Panc1 (cell line): ENCODE data around the gene CCL16. TPM values are rescaled to one million over a fixed set of nuclear protein-coding genes. Genes with fewer than 3 reads are reported as not detected.
"Not testable (repeated sequence)": the region's sequence is repeated elsewhere in the genome, so short reads cannot be mapped to it uniquely, and the experiment has no call there.

Experiments
- ATAC-seq: fragments of 200-7000 bp; cut with Tn5 transposase; 2 replicates; pipeline ENCODE4 v1.9.1; 2020; ENCODE audit warnings: mild to moderate bottlenecking, moderate library complexity
- BruUV-seq: library from RNA; stranded (reverse); fragments of 400-500 nt; replicated peaks from 2 replicates; lab custom pipeline; 2021; lab: Mats Ljungman, UMichigan
- CTCF ChIA-PET: fragments of 300-600 bp; sonication (Branson Sonifier 250); formaldehyde crosslinking; loops from one replicate; lab custom pipeline; 2022; ENCODE audit warnings: antibody characterized with exemption; lab: Charles Lee
- POLR2A ChIA-PET: fragments of 300-600 bp; sonication (Branson Sonifier 250); formaldehyde crosslinking; loops from one replicate; lab custom pipeline; 2022; ENCODE audit warnings: antibody characterized with exemption; lab: Charles Lee
- DNase-seq: peaks from one replicate; pipeline ENCODE4 v3.0.0-alpha.2; 2010; ENCODE audit warnings: low read depth, low spot score
- H3K27ac ChIP-seq: 2 replicates; pipeline ENCODE4 v1.5.1; 2011; ENCODE audit warnings: mild to moderate bottlenecking, low read length, inconsistent platforms
- H3K27me3 ChIP-seq: fragments of 200-500 bp; sonication (Bioruptor generic); 2 replicates; pipeline ENCODE4 v1.6.0; 2014; ENCODE audit warnings: low read length, inconsistent platforms; ENCODE audit not compliant: control insufficient read depth, insufficient read depth
- H3K36me3 ChIP-seq: fragments of 200-500 bp; sonication (Bioruptor generic); 2 replicates; pipeline ENCODE4 v1.5.1; 2014; ENCODE audit warnings: inconsistent platforms, mild to moderate bottlenecking, low read length, moderate library complexity; ENCODE audit not compliant: control insufficient read depth, insufficient read depth
- H3K4me1 ChIP-seq: 2 replicates; pipeline ENCODE4 v1.5.1; 2011; ENCODE audit warnings: inconsistent platforms, mild to moderate bottlenecking, low read length, moderate library complexity; ENCODE audit not compliant: control insufficient read depth, insufficient read depth
- H3K4me3 ChIP-seq, 2 experiments: 2 replicates each; pipeline ENCODE4 v1.5.1; 2011 to 2012; ENCODE audit warnings: low read depth in 2 of 2, low read length in 2 of 2, mild to moderate bottlenecking in 2 of 2, inconsistent platforms in 1 of 2, moderate library complexity in 1 of 2
- H3K9me3 ChIP-seq: fragments of 200-500 bp; sonication (Bioruptor generic); 2 replicates; pipeline ENCODE4 v1.5.1; 2014; ENCODE audit warnings: low read depth, mild to moderate bottlenecking, inconsistent platforms, low read length, moderate library complexity; ENCODE audit not compliant: control insufficient read depth, insufficient read depth
- POLR2AphosphoS5 ChIP-seq: IDR thresholded peaks from 2 replicates; pipeline ENCODE4 v1.6.1; 2012; ENCODE audit warnings: mild to moderate bottlenecking, low read depth, low read length, moderate library complexity
- SIN3A ChIP-seq: IDR thresholded peaks from 2 replicates; pipeline ENCODE4 v1.6.1; 2012; ENCODE audit warnings: low read depth, mild to moderate bottlenecking, low read length, moderate library complexity, borderline replicate concordance; ENCODE audit not compliant: insufficient read depth
- TCF7L2 ChIP-seq: IDR thresholded peaks from 2 replicates; pipeline ENCODE4 v1.6.1; 2011; ENCODE audit warnings: mild to moderate bottlenecking, low read depth, low read length, inconsistent platforms
- in situ Hi-C: cut with HindIII; loops from 2 replicates; pipeline ENCODE4 v1.10.0; 2016; ENCODE audit warnings: low sequenced_read_pairs, low pct_unique_long_range_greater_than_20kb
- intact Hi-C: fragments of 100-400 bp; cut with micrococcal nuclease; formaldehyde crosslinking; loops from one replicate; pipeline ENCODE4 v1.10.0; 2022; ENCODE audit not compliant: unreplicated experiment
- total RNA-seq: library from RNA; stranded (reverse); gene quantifications from one replicate; pipeline ENCODE4 v1.2.1, GENCODE V29; 2021; ENCODE audit not compliant: unreplicated experiment
- TF ChIP-seq, protein P1 (sequence below), 2 experiments: IDR thresholded peaks; 2 replicates each; pipeline ENCODE4 v1.6.1; 2011 to 2012; ENCODE audit warnings: low read depth in 2 of 2, control low read depth in 1 of 2, low read length in 1 of 2, mild to moderate bottlenecking in 1 of 2, moderate library complexity in 1 of 2; ENCODE audit not compliant: insufficient read depth in 1 of 2
- TF ChIP-seq, protein P2 (sequence below): fragments of 450-650 bp; IDR thresholded peaks from 2 replicates; pipeline ENCODE4 v1.5.1; 2017; ENCODE audit warnings: mild to moderate bottlenecking

Gene CCL16
- total RNA-seq, 1 experiment from 2014 or later: not detected

DNA sequence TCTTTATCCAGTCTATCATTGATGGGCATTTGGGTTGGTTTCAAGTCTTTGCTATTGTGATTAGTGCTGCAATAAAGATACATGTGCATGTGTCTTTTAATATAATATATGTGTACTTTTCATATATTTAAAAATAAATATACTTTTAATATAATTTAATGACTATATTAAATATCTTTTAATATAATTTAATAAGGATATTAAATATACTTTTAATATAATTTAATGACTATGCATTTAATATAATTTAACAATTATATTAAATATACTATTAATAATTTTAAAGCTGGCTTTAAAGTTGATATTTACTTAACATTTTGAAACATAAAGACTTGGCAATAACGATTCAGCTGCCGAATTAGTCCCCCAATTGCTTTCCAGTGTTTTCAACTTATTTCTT is 35.3 kb upstream of the CCL16 start:
- DNase-seq: no peak
- TF ChIP-seq TCF7L2 (no peak), SIN3A (no peak), POLR2AphosphoS5 (no peak)
- TF ChIP-seq, protein P1, sequence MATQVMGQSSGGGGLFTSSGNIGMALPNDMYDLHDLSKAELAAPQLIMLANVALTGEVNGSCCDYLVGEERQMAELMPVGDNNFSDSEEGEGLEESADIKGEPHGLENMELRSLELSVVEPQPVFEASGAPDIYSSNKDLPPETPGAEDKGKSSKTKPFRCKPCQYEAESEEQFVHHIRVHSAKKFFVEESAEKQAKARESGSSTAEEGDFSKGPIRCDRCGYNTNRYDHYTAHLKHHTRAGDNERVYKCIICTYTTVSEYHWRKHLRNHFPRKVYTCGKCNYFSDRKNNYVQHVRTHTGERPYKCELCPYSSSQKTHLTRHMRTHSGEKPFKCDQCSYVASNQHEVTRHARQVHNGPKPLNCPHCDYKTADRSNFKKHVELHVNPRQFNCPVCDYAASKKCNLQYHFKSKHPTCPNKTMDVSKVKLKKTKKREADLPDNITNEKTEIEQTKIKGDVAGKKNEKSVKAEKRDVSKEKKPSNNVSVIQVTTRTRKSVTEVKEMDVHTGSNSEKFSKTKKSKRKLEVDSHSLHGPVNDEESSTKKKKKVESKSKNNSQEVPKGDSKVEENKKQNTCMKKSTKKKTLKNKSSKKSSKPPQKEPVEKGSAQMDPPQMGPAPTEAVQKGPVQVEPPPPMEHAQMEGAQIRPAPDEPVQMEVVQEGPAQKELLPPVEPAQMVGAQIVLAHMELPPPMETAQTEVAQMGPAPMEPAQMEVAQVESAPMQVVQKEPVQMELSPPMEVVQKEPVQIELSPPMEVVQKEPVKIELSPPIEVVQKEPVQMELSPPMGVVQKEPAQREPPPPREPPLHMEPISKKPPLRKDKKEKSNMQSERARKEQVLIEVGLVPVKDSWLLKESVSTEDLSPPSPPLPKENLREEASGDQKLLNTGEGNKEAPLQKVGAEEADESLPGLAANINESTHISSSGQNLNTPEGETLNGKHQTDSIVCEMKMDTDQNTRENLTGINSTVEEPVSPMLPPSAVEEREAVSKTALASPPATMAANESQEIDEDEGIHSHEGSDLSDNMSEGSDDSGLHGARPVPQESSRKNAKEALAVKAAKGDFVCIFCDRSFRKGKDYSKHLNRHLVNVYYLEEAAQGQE (IDR thresholded peaks at IDR 0.05; ENCODE audit: insufficient read depth in 1 of 2, low read depth in 2 of 2, low read length in 1 of 2): no peak
- TF ChIP-seq, protein P2, sequence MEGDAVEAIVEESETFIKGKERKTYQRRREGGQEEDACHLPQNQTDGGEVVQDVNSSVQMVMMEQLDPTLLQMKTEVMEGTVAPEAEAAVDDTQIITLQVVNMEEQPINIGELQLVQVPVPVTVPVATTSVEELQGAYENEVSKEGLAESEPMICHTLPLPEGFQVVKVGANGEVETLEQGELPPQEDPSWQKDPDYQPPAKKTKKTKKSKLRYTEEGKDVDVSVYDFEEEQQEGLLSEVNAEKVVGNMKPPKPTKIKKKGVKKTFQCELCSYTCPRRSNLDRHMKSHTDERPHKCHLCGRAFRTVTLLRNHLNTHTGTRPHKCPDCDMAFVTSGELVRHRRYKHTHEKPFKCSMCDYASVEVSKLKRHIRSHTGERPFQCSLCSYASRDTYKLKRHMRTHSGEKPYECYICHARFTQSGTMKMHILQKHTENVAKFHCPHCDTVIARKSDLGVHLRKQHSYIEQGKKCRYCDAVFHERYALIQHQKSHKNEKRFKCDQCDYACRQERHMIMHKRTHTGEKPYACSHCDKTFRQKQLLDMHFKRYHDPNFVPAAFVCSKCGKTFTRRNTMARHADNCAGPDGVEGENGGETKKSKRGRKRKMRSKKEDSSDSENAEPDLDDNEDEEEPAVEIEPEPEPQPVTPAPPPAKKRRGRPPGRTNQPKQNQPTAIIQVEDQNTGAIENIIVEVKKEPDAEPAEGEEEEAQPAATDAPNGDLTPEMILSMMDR: no peak
- no peak overlapping the region for H3K27ac ChIP-seq
- H3K4me1 ChIP-seq: no peaks in the 10 kb centered on the region
- H3K27me3 ChIP-seq: peaks cover 10% of the 10 kb centered on the region
- BruUV-seq: no TSS peak
- no peak overlapping the region for H3K4me3 ChIP-seq
- in situ Hi-C loops: no loop called here
- intact Hi-C loops: no loop called here
- no peaks in the 10 kb centered on the region for H3K36me3 ChIP-seq
- H3K9me3 ChIP-seq: no peaks in the 10 kb centered on the region
- no peak for ATAC-seq
- ChIA-PET POLR2A (no interaction called here), CTCF (interaction anchor here (1.2 kb wide), 1 partner anchor 56 kb away, joined by 3 read pairs; no protein-coding TSS in a partner anchor)

DNA sequence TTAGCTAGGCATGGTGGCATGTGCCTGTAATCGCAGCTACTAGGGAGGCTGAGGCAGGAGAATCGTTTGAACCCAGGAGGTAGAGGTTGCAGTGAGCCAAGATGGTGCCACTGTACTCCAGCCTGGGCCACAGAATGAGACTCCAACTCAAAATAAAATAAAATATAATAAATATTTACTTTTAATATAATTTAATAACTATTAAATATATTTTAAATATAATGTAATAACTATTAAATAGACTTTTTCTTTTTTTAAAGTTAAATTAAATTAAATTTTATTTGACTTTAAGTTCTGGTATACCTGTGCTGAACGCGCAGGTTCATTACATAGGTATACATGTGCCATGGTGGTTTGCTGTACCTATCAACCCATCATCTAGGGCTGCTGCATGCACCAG is 34.6 kb upstream of the CCL16 start:
- in situ Hi-C loops, H3K4me1 ChIP-seq, H3K9me3 ChIP-seq, BruUV-seq, H3K27ac ChIP-seq, POLR2A ChIA-PET, intact Hi-C loops, ATAC-seq, DNase-seq, H3K4me3 ChIP-seq, H3K36me3 ChIP-seq, CTCF ChIA-PET: not testable (repeated sequence)
- peaks cover 12% of the 10 kb centered on the region for H3K27me3 ChIP-seq

DNA sequence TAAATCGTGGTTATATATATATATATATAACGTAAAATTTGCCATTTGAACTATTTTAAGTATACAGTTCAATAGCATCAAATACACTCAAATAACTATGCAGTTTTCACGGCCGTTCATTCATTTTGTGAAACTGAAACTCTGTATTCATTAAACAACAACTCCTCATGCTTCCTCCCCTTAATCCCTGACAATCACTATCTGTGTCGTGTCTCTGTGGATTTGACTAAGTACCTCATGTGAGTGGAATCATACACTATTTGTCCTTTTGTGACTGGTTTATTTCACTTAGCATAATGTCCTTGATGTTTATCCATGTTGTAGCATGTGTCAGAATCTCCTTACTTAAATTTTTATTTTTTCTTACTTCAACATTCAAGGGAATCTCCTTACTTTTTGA is 33.6 kb upstream of the CCL16 start:
- no peak for TF ChIP-seq TCF7L2
- no peak for TF ChIP-seq POLR2AphosphoS5
- TF ChIP-seq, protein P2: no peak
- TF ChIP-seq SIN3A: no peak
- TF ChIP-seq, protein P1 (IDR thresholded peaks at IDR 0.05; ENCODE audit: insufficient read depth in 1 of 2, low read depth in 2 of 2, low read length in 1 of 2): no peak
- Histone ChIP-seq H3K36me3 (no peaks in the 10 kb centered on the region), H3K4me3 (no peak overlapping the region), H3K4me1 (no peaks in the 10 kb centered on the region), H3K27ac (no peak overlapping the region), H3K9me3 (no peaks in the 10 kb centered on the region), H3K27me3 (peaks cover 12% of the 10 kb centered on the region)
- in situ Hi-C loops: no loop called here
- CTCF ChIA-PET: no interaction called here
- no peak for ATAC-seq
- POLR2A ChIA-PET: no interaction called here
- intact Hi-C loops: no loop called here
- no TSS peak for BruUV-seq
- no peak for DNase-seq
